ENCODE measurements around the gene CTDP1. TPM values are rescaled to one million over a fixed set of nuclear protein-coding genes. Genes with fewer than 3 reads are reported as not detected.

The CTDP1 gene, protein sequence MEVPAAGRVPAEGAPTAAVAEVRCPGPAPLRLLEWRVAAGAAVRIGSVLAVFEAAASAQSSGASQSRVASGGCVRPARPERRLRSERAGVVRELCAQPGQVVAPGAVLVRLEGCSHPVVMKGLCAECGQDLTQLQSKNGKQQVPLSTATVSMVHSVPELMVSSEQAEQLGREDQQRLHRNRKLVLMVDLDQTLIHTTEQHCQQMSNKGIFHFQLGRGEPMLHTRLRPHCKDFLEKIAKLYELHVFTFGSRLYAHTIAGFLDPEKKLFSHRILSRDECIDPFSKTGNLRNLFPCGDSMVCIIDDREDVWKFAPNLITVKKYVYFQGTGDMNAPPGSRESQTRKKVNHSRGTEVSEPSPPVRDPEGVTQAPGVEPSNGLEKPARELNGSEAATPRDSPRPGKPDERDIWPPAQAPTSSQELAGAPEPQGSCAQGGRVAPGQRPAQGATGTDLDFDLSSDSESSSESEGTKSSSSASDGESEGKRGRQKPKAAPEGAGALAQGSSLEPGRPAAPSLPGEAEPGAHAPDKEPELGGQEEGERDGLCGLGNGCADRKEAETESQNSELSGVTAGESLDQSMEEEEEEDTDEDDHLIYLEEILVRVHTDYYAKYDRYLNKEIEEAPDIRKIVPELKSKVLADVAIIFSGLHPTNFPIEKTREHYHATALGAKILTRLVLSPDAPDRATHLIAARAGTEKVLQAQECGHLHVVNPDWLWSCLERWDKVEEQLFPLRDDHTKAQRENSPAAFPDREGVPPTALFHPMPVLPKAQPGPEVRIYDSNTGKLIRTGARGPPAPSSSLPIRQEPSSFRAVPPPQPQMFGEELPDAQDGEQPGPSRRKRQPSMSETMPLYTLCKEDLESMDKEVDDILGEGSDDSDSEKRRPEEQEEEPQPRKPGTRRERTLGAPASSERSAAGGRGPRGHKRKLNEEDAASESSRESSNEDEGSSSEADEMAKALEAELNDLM
- total RNA-seq = 18.3 and 20.7 TPM in 2 replicates

GRCh38 chr18:79679552-79680099 is at the start of gene CTDP1:
Gene CTDP1, plus strand, starts transcription at chr18:79679803. Its CDS starts 145 bp downstream, at chr18:79679948.

GRCh38 chr18:79797518-79798345 is 118.1 kb downstream of the CTDP1 start, which contains the start of gene KCNG2:
Gene KCNG2, plus strand, starts transcription at chr18:79797938. Its CDS starts 65,730 bp downstream, at chr18:79863668.

Other genes starting within 250 kb of the CTDP1 start
- not detected in 2 replicates for gene KCNG2, start 118.1 kb downstream of the CTDP1 start, total RNA-seq